Neutrophil (primary cell): ENCODE measurements around the gene GIT1.

Source experiments
- H3K27ac ChIP-seq: fragments of 200-600 bp; sonication (generic); 2 replicates; pipeline ENCODE4 v1.5.1; 2016; ENCODE audit warnings: mild to moderate bottlenecking, moderate library complexity
- H3K27me3 ChIP-seq: fragments of 200-600 bp; sonication (generic); 2 replicates; pipeline ENCODE4 v1.6.0; 2016; ENCODE audit warnings: mild to moderate bottlenecking
- H3K36me3 ChIP-seq: fragments of 200-600 bp; sonication (generic); 2 replicates; pipeline ENCODE4 v1.5.1; 2017
- H3K4me1 ChIP-seq, 2 experiments: fragments of 200-600 bp in 1 of 2; sonication (generic) in 1 of 2; 1 replicate in 1 of 2; 2 replicates in 1 of 2; pipeline versions ENCODE4 v1.5.1 to v1.6.1; 2013 to 2016; ENCODE audit warnings: low read depth in 1 of 2, low read length in 1 of 2, mild to moderate bottlenecking in 1 of 2, moderate library complexity in 1 of 2; ENCODE audit not compliant: control insufficient read depth in 1 of 2, insufficient read depth in 1 of 2
- H3K4me3 ChIP-seq, 2 experiments: fragments of 200-600 bp in 1 of 2; sonication (generic) in 1 of 2; 1 replicate in 1 of 2; 2 replicates in 1 of 2; pipeline ENCODE4 v1.5.1; 2013 to 2016; ENCODE audit warnings: low read depth in 1 of 2, low read length in 1 of 2, mild to moderate bottlenecking in 1 of 2, moderate library complexity in 1 of 2
- H3K9me3 ChIP-seq: fragments of 200-600 bp; sonication (generic); 2 replicates; pipeline ENCODE4 v1.5.1; 2016
- TF ChIP-seq, protein P1 (sequence below): fragments of 200-600 bp; sonication (generic); IDR thresholded peaks from 2 replicates; pipeline ENCODE4 v1.5.1; 2016; ENCODE audit warnings: antibody characterized with exemption

GIT1 gene

DNA sequence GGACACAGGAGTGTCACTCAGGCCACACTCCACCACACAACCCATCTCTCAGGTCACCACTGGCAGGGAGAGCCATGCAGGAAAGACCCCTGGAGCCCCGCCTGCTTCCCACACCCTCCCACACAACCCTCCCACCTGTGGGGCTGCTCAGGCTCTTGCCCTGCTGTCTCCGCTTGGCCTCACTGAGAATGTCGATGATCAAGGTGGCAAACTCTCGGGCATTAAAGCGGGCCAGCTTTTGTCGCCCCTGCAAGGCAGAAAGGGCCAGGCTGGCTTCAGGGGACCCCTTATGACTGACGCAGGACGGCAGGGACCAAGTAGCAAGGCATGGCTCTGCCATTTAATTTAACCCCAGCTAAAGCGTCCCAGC is 12.5 kb downstream of the GIT1 start:
- peaks cover 53% of the 10 kb centered on the region for H3K36me3 ChIP-seq
- no peak overlapping the region for H3K27ac ChIP-seq
- peaks cover 9% of the 10 kb centered on the region for H3K27me3 ChIP-seq
- no peak overlapping the region for H3K4me3 ChIP-seq
- peaks cover 0 to 11% of the 10 kb centered on the region in 2 experiments for H3K4me1 ChIP-seq
- TF ChIP-seq, protein P1, sequence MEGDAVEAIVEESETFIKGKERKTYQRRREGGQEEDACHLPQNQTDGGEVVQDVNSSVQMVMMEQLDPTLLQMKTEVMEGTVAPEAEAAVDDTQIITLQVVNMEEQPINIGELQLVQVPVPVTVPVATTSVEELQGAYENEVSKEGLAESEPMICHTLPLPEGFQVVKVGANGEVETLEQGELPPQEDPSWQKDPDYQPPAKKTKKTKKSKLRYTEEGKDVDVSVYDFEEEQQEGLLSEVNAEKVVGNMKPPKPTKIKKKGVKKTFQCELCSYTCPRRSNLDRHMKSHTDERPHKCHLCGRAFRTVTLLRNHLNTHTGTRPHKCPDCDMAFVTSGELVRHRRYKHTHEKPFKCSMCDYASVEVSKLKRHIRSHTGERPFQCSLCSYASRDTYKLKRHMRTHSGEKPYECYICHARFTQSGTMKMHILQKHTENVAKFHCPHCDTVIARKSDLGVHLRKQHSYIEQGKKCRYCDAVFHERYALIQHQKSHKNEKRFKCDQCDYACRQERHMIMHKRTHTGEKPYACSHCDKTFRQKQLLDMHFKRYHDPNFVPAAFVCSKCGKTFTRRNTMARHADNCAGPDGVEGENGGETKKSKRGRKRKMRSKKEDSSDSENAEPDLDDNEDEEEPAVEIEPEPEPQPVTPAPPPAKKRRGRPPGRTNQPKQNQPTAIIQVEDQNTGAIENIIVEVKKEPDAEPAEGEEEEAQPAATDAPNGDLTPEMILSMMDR, result no peak
- H3K9me3 ChIP-seq, result no peaks in the 10 kb centered on the region

DNA sequence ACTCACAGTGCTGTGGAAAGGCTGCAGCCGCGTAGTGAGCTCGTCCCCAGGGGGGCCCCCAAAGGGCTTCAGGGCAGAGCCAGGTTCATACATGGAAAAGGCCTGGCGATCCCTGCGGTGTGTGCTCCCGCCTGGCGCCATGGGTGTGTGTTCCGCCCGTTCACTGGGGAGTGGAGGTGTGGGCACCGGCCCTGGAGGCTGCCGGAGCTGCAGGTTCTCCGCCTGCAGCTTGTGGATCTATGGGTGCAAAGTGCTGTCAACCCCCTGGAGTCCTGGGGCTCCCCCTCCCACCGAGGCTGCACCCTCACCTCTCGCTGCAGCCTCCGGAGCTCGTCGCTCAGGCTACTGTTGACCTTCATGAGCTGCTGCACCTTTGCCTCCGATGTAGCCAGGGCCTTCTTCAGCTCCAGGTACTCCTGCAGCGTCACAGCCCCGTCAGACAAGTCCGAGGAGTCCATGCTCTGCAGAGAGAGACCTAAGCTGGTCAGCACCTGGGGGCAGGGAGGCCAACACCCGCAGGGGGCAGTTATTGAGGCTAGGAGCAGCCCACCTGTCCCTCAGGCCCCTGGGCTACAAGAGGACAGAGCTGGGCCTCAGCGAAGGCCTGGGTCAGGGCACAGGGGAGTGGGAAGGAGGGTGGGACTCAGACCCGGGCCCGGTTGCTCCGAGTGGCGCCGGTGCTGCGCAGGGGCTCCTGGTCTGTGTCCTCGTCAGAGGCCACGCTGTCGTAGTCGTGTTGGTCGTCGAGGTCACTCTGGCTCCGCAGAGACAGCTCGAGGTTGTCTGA is 13.0 kb downstream of the GIT1 start:
- Histone ChIP-seq H3K27ac (no peak overlapping the region), H3K27me3 (peaks cover 11% of the 10 kb centered on the region), H3K4me1 (peaks cover 0 to 11% of the 10 kb centered on the region in 2 experiments), H3K4me3 (no peak overlapping the region), H3K9me3 (no peaks in the 10 kb centered on the region), H3K36me3 (peaks cover 48% of the 10 kb centered on the region)
- TF ChIP-seq, protein P1, result no peak

DNA sequence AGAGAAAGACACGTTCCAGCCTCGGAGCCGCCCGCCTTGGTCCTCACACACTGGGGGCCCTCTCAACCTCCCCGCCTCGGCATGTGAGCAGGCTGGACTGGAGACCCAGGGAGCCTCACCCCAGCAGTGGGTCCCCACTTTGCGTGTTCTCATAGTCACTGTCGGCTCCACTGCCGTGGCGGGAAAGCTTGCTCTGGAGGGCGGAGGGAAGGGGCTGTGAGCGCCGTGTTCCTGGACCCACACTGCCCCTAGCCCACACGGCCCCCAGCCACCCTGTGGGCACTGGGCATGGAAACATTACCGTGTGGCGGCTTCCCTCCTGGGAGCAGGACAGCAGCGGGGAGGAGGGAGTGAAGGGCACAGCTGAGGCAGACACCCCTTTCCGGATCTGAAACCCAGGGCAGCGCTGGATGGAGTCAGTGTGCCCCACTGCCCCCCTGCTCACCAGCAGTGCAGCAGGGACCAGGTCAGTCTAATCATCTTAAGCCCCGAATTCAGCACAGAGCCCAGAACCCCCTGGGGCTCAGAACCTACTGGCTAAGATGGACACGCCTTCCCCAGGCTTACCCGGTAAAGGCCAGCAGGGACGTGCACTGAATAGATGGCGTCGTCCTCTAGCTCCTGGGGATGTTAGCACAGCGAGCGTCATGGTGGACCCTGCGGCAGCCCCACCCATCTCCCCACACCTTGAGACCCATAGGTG is 13.8 kb downstream of the GIT1 start:
- Histone ChIP-seq H3K4me3 (no peak overlapping the region), H3K9me3 (no peaks in the 10 kb centered on the region), H3K27ac (no peak overlapping the region), H3K36me3 (peaks cover 47% of the 10 kb centered on the region), H3K4me1 (peaks cover 0 to 11% of the 10 kb centered on the region in 2 experiments), H3K27me3 (peaks cover 11% of the 10 kb centered on the region)
- TF ChIP-seq, protein P1, result no peak

DNA sequence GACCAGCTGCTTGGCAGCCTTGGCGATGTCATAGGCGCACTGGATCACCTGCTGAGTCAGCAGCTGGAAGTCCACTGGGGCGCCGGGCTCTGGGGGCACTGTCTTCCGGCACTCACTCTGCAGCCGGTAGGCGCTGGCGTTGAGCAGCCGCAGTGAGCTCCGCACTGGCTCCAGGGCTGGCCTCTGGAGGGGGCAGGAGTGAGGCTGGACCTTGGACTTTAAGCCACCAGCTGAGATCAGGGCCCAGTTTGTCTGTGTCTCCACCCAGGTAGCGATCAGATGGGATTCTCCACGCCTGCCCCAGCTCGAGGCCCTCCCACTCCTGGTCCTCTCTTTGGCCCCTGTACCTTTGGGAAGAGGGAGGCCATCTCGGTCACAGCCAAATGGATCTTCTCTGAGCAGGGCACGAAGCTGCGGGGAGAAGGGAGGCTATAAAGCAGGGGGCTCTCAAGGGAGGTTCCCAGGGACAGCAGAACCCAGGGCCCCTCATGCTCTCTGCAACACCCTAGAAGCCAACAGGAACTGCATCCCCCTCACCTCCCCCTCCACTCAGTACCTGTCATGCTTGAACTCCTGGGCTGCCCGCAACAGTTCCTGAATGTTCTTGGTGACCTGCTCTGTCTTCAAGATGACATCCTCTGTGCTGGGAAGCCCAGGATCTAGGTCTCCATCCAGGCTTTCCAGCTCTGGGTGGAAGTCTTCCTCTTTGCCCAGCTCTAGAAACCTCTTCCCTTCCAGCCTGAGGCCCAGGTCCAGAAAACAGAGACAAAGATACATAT is 14.5 kb downstream of the GIT1 start:
- Histone ChIP-seq H3K27ac (no peak overlapping the region), H3K9me3 (no peaks in the 10 kb centered on the region), H3K4me1 (peaks cover 0 to 8% of the 10 kb centered on the region in 2 experiments), H3K27me3 (peaks cover 11% of the 10 kb centered on the region), H3K4me3 (no peak overlapping the region), H3K36me3 (peaks cover 47% of the 10 kb centered on the region)
- TF ChIP-seq, protein P1, result no peak

DNA sequence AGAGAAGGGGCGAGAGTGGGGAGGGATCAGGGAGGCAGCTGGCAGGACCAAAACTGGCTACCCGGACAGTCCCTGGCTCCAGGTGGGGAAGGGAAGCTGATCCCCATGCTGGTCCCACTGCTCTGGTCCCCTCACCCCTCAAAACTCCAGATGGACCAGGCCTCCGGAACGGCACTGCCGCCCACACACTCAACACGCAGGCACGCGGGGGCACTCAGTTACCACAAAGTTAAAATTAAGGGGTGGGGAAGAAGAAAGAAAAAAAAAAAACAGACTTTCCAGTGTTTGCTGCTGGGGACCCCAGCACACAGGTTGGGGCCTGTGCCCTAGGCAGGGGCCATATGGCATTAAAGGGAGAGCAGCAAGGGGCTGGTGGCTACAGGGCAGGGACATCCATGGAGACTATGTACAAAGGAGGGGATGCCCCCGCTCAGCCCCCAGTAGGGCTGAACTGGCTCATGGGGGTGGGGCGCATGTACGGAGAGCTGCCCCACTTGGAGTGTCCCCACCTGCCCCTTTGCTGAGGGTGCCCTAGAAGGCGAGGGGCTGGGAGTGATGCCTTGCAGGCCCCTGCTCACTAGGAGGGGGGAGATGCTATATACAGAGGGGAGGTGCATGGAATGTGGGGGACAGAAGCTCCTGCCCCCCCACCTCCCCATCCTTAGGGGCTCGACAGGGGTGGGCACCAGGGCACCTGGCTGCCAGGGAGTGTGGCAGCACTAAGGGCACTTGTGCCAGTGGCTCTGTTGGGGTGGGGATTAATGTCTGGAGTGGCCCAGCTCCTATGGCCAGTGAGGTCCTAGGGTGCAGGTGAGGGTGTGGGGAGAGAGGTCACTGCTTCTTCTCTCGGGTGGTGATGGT is 15.3 kb downstream of the GIT1 start:
- Histone ChIP-seq H3K27me3 (peaks cover 16% of the 10 kb centered on the region), H3K4me3 (no peak overlapping the region), H3K9me3 (no peaks in the 10 kb centered on the region), H3K4me1 (peaks cover 3 to 10% of the 10 kb centered on the region in 2 experiments), H3K36me3 (peaks cover 47% of the 10 kb centered on the region), H3K27ac (no peak overlapping the region)
- TF ChIP-seq, protein P1, result no peak
